Testis (tissue), 2 donors: ENCODE results near the gene NFE2L1.

ENCODE experiments used
- POLR2A ChIP-seq: fragments of 450-650 bp; IDR thresholded peaks from one replicate; pipeline ENCODE4 v1.6.1; 2017; ENCODE audit warnings: antibody characterized with exemption, mild to moderate bottlenecking, moderate library complexity
- TF ChIP-seq, protein P1 (sequence below), 3 experiments: fragments of 450-650 bp in 2 of 3; fragments of 200-600 bp in 1 of 3; sonication (generic) in 1 of 3; IDR thresholded peaks; one replicate each; pipeline ENCODE4 v1.5.1; 2016 to 2019; ENCODE audit warnings: antibody characterized with exemption in 3 of 3, mild to moderate bottlenecking in 2 of 3, moderate library complexity in 1 of 3

DNA sequence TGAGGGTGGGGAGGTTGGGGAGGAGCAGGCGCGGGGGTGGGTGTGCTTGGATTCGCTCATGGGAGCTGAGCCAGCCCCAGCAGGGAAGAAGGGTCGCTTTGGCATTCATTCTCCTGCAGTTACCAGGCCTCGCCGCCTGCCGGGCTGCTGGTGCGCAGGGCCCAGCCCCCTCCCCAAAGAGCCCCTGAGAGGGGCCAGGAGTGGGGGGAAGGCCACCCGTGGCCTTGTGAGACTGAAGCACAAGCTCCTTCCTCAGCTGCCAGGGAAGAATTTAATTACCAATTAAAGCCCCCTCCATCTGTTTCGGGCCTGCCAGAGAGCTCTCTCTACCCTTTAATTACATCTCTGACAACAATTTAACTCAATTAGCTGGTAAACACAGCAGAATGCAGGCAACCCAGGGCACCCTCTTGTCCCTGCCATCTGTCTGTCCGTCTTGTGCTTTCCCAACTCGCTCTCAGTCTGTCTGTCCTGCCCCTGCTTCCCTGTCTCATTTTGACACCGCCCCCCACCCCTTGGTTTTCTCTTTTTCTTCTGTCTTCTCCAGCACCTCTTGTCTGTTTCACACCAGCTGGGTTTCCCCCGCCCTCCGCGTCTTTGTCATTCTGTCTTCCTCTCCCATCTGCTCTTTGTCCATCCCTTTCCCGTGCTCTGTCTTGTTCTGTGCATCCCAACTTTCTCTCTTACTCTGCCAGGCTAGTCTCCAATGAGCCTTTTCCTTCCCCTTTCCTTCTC is 44.6 kb upstream of the NFE2L1 start:
- TF ChIP-seq POLR2A = no peak
- TF ChIP-seq, protein P1, sequence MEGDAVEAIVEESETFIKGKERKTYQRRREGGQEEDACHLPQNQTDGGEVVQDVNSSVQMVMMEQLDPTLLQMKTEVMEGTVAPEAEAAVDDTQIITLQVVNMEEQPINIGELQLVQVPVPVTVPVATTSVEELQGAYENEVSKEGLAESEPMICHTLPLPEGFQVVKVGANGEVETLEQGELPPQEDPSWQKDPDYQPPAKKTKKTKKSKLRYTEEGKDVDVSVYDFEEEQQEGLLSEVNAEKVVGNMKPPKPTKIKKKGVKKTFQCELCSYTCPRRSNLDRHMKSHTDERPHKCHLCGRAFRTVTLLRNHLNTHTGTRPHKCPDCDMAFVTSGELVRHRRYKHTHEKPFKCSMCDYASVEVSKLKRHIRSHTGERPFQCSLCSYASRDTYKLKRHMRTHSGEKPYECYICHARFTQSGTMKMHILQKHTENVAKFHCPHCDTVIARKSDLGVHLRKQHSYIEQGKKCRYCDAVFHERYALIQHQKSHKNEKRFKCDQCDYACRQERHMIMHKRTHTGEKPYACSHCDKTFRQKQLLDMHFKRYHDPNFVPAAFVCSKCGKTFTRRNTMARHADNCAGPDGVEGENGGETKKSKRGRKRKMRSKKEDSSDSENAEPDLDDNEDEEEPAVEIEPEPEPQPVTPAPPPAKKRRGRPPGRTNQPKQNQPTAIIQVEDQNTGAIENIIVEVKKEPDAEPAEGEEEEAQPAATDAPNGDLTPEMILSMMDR (IDR thresholded peaks at IDR 0.05) = no peak
